ENCODE data around the gene TENM4.

The TENM4 gene

DNA sequence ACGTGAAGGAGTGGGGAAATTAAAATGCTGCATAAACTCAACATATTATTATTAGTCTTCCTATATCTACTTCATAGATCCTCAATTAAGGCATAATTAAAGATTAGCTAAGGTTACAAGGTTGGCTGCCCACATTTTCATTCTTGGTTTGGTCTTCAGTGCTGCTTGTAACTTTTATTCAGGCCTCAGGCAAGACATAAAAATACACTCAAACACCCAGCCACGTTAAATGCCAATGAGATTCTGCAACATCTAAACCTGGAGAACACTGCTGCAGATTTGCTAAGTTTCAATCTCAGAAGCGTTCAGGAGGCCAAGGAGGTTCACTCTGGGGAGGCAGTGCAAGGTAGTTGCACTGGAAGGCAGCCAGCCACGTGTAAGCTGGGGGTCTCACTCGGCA, 507.5 kb downstream of the TENM4 start:
- Histone ChIP-seq H3K27ac (ENCODE audit: low read depth, low read length) (no peak overlapping the region), H3K9me3 (ENCODE audit: control insufficient read depth in 5 of 5, low read length in 5 of 5) (no peaks in the 10 kb centered on the region), H3K36me3 (ENCODE audit: control insufficient read depth in 5 of 5, insufficient read depth in 5 of 5, low read length in 5 of 5) (no peaks in the 10 kb centered on the region), H3K9ac (ENCODE audit: low read length in 5 of 5) (no peak overlapping the region), H3K4me1 (ENCODE audit: control insufficient read depth in 5 of 5, insufficient read depth in 5 of 5, low read length in 5 of 5) (peaks cover 0 to 15% (median 12%) of the 10 kb centered on the region in 5 donors), H3K4me3 (ENCODE audit: low read depth in 1 of 5, low read length in 5 of 5) (no peak overlapping the region), H3K27me3 (ENCODE audit: control insufficient read depth in 5 of 5, insufficient read depth in 4 of 5, low read length in 5 of 5) (no peaks in the 10 kb centered on the region)

- no peak overlapping the region for H3K9ac ChIP-seq (ENCODE audit: low read length in 5 of 5)
- no peaks in the 10 kb centered on the region for H3K36me3 ChIP-seq (ENCODE audit: control insufficient read depth in 5 of 5, insufficient read depth in 5 of 5, low read length in 5 of 5)
- H3K4me3 ChIP-seq (ENCODE audit: low read depth in 1 of 5, low read length in 5 of 5), result no peak overlapping the region
- H3K27ac ChIP-seq (ENCODE audit: low read depth, low read length), result no peak overlapping the region
- H3K27me3 ChIP-seq (ENCODE audit: control insufficient read depth in 5 of 5, insufficient read depth in 4 of 5, low read length in 5 of 5), result no peaks in the 10 kb centered on the region
- peaks cover 0 to 15% (median 12%) of the 10 kb centered on the region in 5 donors for H3K4me1 ChIP-seq (ENCODE audit: control insufficient read depth in 5 of 5, insufficient read depth in 5 of 5, low read length in 5 of 5)
- H3K9me3 ChIP-seq (ENCODE audit: control insufficient read depth in 5 of 5, low read length in 5 of 5), result no peaks in the 10 kb centered on the region
These were observed 508.1 kb downstream of the TENM4 start for GRCh38 chr11:78932757-78933156.

DNA sequence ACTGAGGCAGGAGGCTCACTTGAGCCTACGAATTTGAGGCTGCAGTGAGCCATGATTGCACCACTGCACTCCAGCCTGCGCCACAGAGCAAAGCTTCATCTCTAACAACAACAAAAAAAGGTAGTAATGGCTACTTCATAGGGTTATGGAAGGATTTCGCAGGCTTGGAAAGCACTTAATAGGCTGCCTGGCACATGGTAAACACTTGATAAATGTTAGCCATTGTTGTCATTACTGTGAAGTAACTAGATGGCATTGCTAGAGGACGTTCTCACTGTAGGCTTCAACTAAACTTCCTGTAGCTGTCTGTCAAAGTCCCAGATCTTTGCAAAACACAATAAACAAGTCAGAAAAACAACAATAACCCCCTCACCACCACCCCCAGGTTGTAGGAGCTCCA, 508.9 kb downstream of the TENM4 start:
- no peaks in the 10 kb centered on the region for H3K36me3 ChIP-seq (ENCODE audit: control insufficient read depth in 5 of 5, insufficient read depth in 5 of 5, low read length in 5 of 5)
- H3K4me1 ChIP-seq (ENCODE audit: control insufficient read depth in 5 of 5, insufficient read depth in 5 of 5, low read length in 5 of 5), result peaks cover 0 to 15% (median 12%) of the 10 kb centered on the region in 5 donors
- H3K9me3 ChIP-seq (ENCODE audit: control insufficient read depth in 5 of 5, low read length in 5 of 5), result no peaks in the 10 kb centered on the region
- H3K27ac ChIP-seq (ENCODE audit: low read depth, low read length), result no peak overlapping the region
- H3K4me3 ChIP-seq (ENCODE audit: low read depth in 1 of 5, low read length in 5 of 5), result no peak overlapping the region
- no peak overlapping the region for H3K9ac ChIP-seq (ENCODE audit: low read length in 5 of 5)
- no peaks in the 10 kb centered on the region for H3K27me3 ChIP-seq (ENCODE audit: control insufficient read depth in 5 of 5, insufficient read depth in 4 of 5, low read length in 5 of 5)

DNA sequence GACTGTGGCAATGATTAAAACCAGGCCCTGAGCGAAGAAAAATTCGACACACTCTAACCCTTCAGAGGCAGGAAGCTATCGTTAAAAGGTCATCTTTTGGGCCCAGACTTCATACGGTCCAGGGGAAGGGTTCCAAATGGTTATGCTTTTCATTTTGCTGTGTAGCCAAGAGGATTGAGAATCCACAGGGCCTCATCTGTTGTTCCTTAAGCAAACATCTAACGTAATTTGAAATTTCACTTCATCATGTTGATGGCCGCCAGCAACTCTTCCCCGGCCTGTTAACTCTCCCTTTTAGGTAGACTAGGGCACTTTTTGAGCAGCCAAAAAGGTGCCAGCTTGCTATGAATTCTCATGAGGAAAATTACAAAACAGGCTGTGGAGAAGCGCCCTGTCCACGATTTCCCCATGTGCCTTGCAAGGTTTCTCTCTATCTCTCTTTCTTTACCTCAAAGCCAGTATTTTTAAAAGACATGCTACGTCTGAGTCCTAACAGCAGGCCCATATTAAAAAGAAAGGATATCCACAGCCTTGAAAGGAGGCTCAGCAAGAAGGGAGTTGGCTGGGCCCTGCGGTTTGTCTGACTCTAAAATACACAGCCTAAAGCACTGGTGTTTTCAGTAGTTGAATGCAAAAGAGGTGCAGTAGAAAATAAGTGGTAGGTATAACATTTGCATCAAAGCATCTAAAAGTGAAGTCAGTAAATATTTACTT, 509.9 kb downstream of the TENM4 start:
- Histone ChIP-seq H3K9me3 (ENCODE audit: control insufficient read depth in 5 of 5, low read length in 5 of 5) (no peaks in the 10 kb centered on the region), H3K4me1 (ENCODE audit: control insufficient read depth in 5 of 5, insufficient read depth in 5 of 5, low read length in 5 of 5) (peaks cover 0 to 15% (median 12%) of the 10 kb centered on the region in 5 donors), H3K27me3 (ENCODE audit: control insufficient read depth in 5 of 5, insufficient read depth in 4 of 5, low read length in 5 of 5) (no peaks in the 10 kb centered on the region), H3K9ac (ENCODE audit: low read length in 5 of 5) (no peak overlapping the region), H3K27ac (ENCODE audit: low read depth, low read length) (no peak overlapping the region), H3K36me3 (ENCODE audit: control insufficient read depth in 5 of 5, insufficient read depth in 5 of 5, low read length in 5 of 5) (no peaks in the 10 kb centered on the region), H3K4me3 (ENCODE audit: low read depth in 1 of 5, low read length in 5 of 5) (no peak overlapping the region)

DNA sequence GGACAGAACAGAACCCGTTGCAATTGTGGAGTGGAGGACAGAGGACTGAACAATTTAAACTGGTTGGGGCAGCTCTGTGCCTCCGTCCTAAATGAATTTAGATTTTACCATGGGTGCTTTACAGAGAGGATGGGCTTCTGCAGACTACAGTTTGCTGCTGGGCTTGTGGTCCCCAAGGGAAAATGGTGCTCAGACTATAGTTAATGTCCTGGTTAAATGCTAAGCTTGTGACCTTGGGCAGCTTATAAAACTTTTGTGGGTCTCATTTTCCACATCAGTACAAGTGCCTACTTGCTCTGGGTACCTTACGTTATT, 511.0 kb downstream of the TENM4 start:
- H3K36me3 ChIP-seq (ENCODE audit: control insufficient read depth in 5 of 5, insufficient read depth in 5 of 5, low read length in 5 of 5), result no peaks in the 10 kb centered on the region
- no peak overlapping the region for H3K4me3 ChIP-seq (ENCODE audit: low read depth in 1 of 5, low read length in 5 of 5)
- H3K4me1 ChIP-seq (ENCODE audit: control insufficient read depth in 5 of 5, insufficient read depth in 5 of 5, low read length in 5 of 5), result peaks cover 2 to 15% (median 9%) of the 10 kb centered on the region in 5 donors
- no peak overlapping the region for H3K27ac ChIP-seq (ENCODE audit: low read depth, low read length)
- H3K9me3 ChIP-seq (ENCODE audit: control insufficient read depth in 5 of 5, low read length in 5 of 5), result no peaks in the 10 kb centered on the region
- H3K27me3 ChIP-seq (ENCODE audit: control insufficient read depth in 5 of 5, insufficient read depth in 4 of 5, low read length in 5 of 5), result no peaks in the 10 kb centered on the region
- no peak overlapping the region for H3K9ac ChIP-seq (ENCODE audit: low read length in 5 of 5)

- H3K36me3 ChIP-seq (ENCODE audit: control insufficient read depth in 5 of 5, insufficient read depth in 5 of 5, low read length in 5 of 5), result no peaks in the 10 kb centered on the region
- no peak overlapping the region for H3K9ac ChIP-seq (ENCODE audit: low read length in 5 of 5)
- H3K4me1 ChIP-seq (ENCODE audit: control insufficient read depth in 5 of 5, insufficient read depth in 5 of 5, low read length in 5 of 5), result peaks cover 2 to 15% (median 9%) of the 10 kb centered on the region in 5 donors
- H3K27ac ChIP-seq (ENCODE audit: low read depth, low read length), result no peak overlapping the region
- no peaks in the 10 kb centered on the region for H3K27me3 ChIP-seq (ENCODE audit: control insufficient read depth in 5 of 5, insufficient read depth in 4 of 5, low read length in 5 of 5)
- no peak overlapping the region for H3K4me3 ChIP-seq (ENCODE audit: low read depth in 1 of 5, low read length in 5 of 5)
- H3K9me3 ChIP-seq (ENCODE audit: control insufficient read depth in 5 of 5, low read length in 5 of 5), result no peaks in the 10 kb centered on the region
These were observed 511.5 kb downstream of the TENM4 start for GRCh38 chr11:78929207-78929905.

DNA sequence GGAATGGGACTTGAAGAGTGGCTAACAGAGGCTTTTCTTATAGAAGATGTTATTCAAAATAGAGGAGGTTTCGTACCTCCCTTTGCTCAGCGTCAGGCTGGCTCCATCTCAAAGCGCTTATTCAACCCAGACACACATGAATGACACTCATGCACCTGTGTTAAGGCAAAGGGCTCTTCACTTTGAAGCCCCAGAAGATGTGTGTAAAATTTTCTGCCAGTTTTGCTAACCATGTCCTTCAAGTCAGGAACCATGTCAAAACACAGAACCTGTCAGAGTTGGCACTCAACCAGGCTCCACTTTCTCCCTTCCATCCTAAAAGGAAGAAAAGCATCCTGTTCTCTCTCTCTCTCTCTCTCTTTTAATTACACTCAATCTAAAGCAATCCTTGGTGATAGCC, 513.3 kb downstream of the TENM4 start:
- Histone ChIP-seq H3K27ac (ENCODE audit: low read depth, low read length) (no peak overlapping the region), H3K36me3 (ENCODE audit: control insufficient read depth in 5 of 5, insufficient read depth in 5 of 5, low read length in 5 of 5) (peaks cover 0 to 2% (median 0%) of the 10 kb centered on the region in 5 donors), H3K4me3 (ENCODE audit: low read depth in 1 of 5, low read length in 5 of 5) (no peak overlapping the region), H3K27me3 (ENCODE audit: control insufficient read depth in 5 of 5, insufficient read depth in 4 of 5, low read length in 5 of 5) (no peaks in the 10 kb centered on the region), H3K9me3 (ENCODE audit: control insufficient read depth in 5 of 5, low read length in 5 of 5) (no peaks in the 10 kb centered on the region), H3K4me1 (ENCODE audit: control insufficient read depth in 5 of 5, insufficient read depth in 5 of 5, low read length in 5 of 5) (peaks cover 2 to 12% (median 9%) of the 10 kb centered on the region in 5 donors), H3K9ac (ENCODE audit: low read length in 5 of 5) (no peak overlapping the region)

DNA sequence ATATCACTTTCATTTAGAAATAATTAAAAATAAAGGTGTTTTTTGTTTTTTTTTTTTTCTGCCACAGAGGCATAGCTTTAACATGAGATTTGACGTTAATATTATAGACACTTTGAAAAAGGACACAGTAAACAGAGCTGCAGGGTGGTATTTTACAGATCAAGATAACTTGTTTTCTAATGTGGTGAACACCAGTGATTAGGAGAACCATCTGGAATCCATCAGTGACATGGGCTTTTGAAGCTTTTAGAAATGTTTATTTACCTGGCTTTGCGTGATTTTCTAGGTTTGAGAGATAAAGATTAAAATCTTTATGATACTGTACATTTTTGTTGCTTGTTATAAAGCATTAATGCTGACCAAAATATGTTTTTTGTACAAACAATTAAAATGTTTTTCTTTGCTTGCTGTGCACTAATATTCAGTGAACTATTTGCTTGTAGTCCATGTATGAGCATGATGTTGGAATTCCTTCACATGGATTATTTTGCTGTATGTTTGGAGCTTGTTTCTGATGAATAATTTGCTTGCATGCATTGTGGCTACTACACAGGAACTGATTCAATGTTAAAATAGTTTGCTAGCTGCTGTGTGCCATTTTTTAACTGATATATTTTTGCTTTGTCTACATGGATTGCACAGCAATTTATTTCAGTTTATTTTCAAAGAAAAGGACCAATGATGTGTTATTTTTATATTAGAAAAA, 514.0 kb downstream of the TENM4 start:
- no peaks in the 10 kb centered on the region for H3K9me3 ChIP-seq (ENCODE audit: control insufficient read depth in 5 of 5, low read length in 5 of 5)
- peaks cover 2 to 12% (median 9%) of the 10 kb centered on the region in 5 donors for H3K4me1 ChIP-seq (ENCODE audit: control insufficient read depth in 5 of 5, insufficient read depth in 5 of 5, low read length in 5 of 5)
- no peak overlapping the region for H3K27ac ChIP-seq (ENCODE audit: low read depth, low read length)
- H3K36me3 ChIP-seq (ENCODE audit: control insufficient read depth in 5 of 5, insufficient read depth in 5 of 5, low read length in 5 of 5), result peaks cover 0 to 2% (median 0%) of the 10 kb centered on the region in 5 donors
- no peak overlapping the region for H3K9ac ChIP-seq (ENCODE audit: low read length in 5 of 5)
- H3K27me3 ChIP-seq (ENCODE audit: control insufficient read depth in 5 of 5, insufficient read depth in 4 of 5, low read length in 5 of 5), result no peaks in the 10 kb centered on the region
- no peak overlapping the region for H3K4me3 ChIP-seq (ENCODE audit: low read depth in 1 of 5, low read length in 5 of 5)

DNA sequence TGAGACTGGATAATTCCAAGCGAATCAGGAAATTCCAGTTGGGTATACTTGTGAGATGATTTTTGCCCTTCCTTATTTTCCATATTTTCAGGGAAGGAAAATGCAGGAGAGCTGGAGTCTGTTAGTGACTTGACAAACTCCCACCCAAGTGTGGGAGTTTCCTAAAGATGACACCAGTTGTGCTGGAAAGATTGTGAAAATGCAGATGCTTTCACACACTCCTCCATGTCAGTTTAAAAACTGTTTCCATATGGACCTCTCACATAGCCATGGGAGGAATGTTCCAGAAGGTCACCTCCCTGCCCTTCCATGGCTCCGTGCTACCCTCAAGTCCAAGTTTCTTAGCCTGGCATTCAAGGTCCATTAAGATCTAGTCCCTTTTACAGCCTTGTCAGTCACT, 515.4 kb downstream of the TENM4 start:
- Histone ChIP-seq H3K36me3 (ENCODE audit: control insufficient read depth in 5 of 5, insufficient read depth in 5 of 5, low read length in 5 of 5) (peaks cover 0 to 2% (median 0%) of the 10 kb centered on the region in 5 donors), H3K27ac (ENCODE audit: low read depth, low read length) (no peak overlapping the region), H3K9me3 (ENCODE audit: control insufficient read depth in 5 of 5, low read length in 5 of 5) (no peaks in the 10 kb centered on the region), H3K4me3 (ENCODE audit: low read depth in 1 of 5, low read length in 5 of 5) (no peak overlapping the region), H3K4me1 (ENCODE audit: control insufficient read depth in 5 of 5, insufficient read depth in 5 of 5, low read length in 5 of 5) (peaks cover 0 to 2% (median 0%) of the 10 kb centered on the region in 5 donors), H3K27me3 (ENCODE audit: control insufficient read depth in 5 of 5, insufficient read depth in 4 of 5, low read length in 5 of 5) (no peaks in the 10 kb centered on the region), H3K9ac (ENCODE audit: low read length in 5 of 5) (no peak overlapping the region)

All from subcutaneous abdominal adipose tissue (tissue), 5 donors.